Measurements from ENCODE around the gene TDRD3. TPM values are rescaled to one million over a fixed set of nuclear protein-coding genes. Genes with fewer than 3 reads are reported as not detected.
"Not testable (repeated sequence)": the region's sequence is repeated elsewhere in the genome, so short reads cannot be mapped to it uniquely, and the experiment has no call there.

The TDRD3 gene
- polyA plus RNA-seq, 1 of the 3 experiments (the other 2 are of a cell fraction), result 3.8 TPM

GRCh38 chr13:60409574-60410292, 12.7 kb downstream of the TDRD3 start:
- H3K9me2 ChIP-seq; H3K27ac ChIP-seq (ENCODE audit: low read depth in 2 of 2, low read length in 1 of 2); H3K9ac ChIP-seq; H3F3A ChIP-seq (replicated peaks; ENCODE audit: insufficient read depth); CTCF ChIA-PET; H3K4me3 ChIP-seq (ENCODE audit: low read depth in 2 of 2, low read length in 1 of 2); H4K20me1 ChIP-seq (ENCODE audit: insufficient read depth); H3K9me3 ChIP-seq; H3K27me3 ChIP-seq (ENCODE audit: insufficient read depth); H3K4me2 ChIP-seq; POLR2A ChIA-PET; H2AFZ ChIP-seq (ENCODE audit: low read depth); DNase-seq; H3K4me1 ChIP-seq (ENCODE audit: control insufficient read depth in 1 of 2, insufficient read depth in 2 of 2, low read depth in 1 of 2, low read length in 1 of 2); H3K36me3 ChIP-seq (replicated peaks in 1 of 2; ENCODE audit: control insufficient read depth in 1 of 2, insufficient read depth in 2 of 2, low read length in 1 of 2): not testable (repeated sequence)
- 94% methylated on average over 4 of the region's 4 CpGs for whole genome bisulfite sequencing (ENCODE audit: low lambda C conversion rate)
- peaks cover 24% of the 10 kb centered on the region for H3K79me2 ChIP-seq (ENCODE audit: insufficient read depth)

GRCh38 chr13:60410299-60410698, 13.3 kb downstream of the TDRD3 start:
- Histone ChIP-seq H3K4me2 (no peak overlapping the region), H2AFZ (ENCODE audit: low read depth) (no peak overlapping the region), H3K79me2 (ENCODE audit: insufficient read depth) (peaks cover 24% of the 10 kb centered on the region), H3K9me2 (no peaks in the 10 kb centered on the region), H3K4me3 (ENCODE audit: low read depth in 2 of 2, low read length in 1 of 2) (no peak overlapping the region), H3K9ac (no peak overlapping the region), H3F3A (replicated peaks; ENCODE audit: insufficient read depth) (no peaks in the 10 kb centered on the region), H3K9me3 (no peaks in the 10 kb centered on the region), H3K27ac (ENCODE audit: low read depth in 2 of 2, low read length in 1 of 2) (no peak overlapping the region), H3K36me3 (replicated peaks in 1 of 2; ENCODE audit: control insufficient read depth in 1 of 2, insufficient read depth in 2 of 2, low read length in 1 of 2) (no peaks in the 10 kb centered on the region), H3K27me3 (ENCODE audit: insufficient read depth) (no peaks in the 10 kb centered on the region), H3K4me1 (ENCODE audit: control insufficient read depth in 1 of 2, insufficient read depth in 2 of 2, low read depth in 1 of 2, low read length in 1 of 2) (peaks cover 0 to 2% of the 10 kb centered on the region in 2 experiments; a peak in 1 of 4 replicates), H4K20me1 (ENCODE audit: insufficient read depth) (no peaks in the 10 kb centered on the region)
- no peak for DNase-seq
- CTCF ChIA-PET, result interaction anchor here (1.9 kb wide), 1 partner anchor 14 kb away, joined by 6 read pairs; the partner anchor contains the start of gene TDRD3
- POLR2A ChIA-PET, result no interaction called here
- TF ChIP-seq CTCF (IDR thresholded peaks at IDR 0.05), result no peak
- no peak for TF ChIP-seq MAX (IDR thresholded peaks at IDR 0.05; ENCODE audit: low read depth)
- no peak for TF ChIP-seq EP300 (IDR thresholded peaks at IDR 0.05; ENCODE audit: borderline replicate concordance in 1 of 2, low read depth in 1 of 2, low read length in 1 of 2)
- 68% methylated on average over 3 of the region's 3 CpGs for WGBS (ENCODE audit: low lambda C conversion rate)

- no peaks in the 10 kb centered on the region for H3K9me3 ChIP-seq
- DNase-seq, result no peak
- peaks cover 24% of the 10 kb centered on the region for H3K79me2 ChIP-seq (ENCODE audit: insufficient read depth)
- no peak overlapping the region for H3K27ac ChIP-seq (ENCODE audit: low read depth in 2 of 2, low read length in 1 of 2)
- H3F3A ChIP-seq (replicated peaks; ENCODE audit: insufficient read depth), result no peaks in the 10 kb centered on the region
- no peaks in the 10 kb centered on the region for H3K36me3 ChIP-seq (replicated peaks in 1 of 2; ENCODE audit: control insufficient read depth in 1 of 2, insufficient read depth in 2 of 2, low read length in 1 of 2)
- H4K20me1 ChIP-seq (ENCODE audit: insufficient read depth), result no peaks in the 10 kb centered on the region
- CTCF ChIA-PET, result interaction anchor here (1.1 to 1.9 kb wide), 3 partner anchors 16 to 504 kb away, joined by 3 to 6 read pairs (median 5); partner anchors contain the start of gene TDRD3
- WGBS (ENCODE audit: low lambda C conversion rate), result 100% methylated on average over 1 of the region's 1 CpG
- POLR2A ChIA-PET, result no interaction called here
- H3K4me1 ChIP-seq (ENCODE audit: control insufficient read depth in 1 of 2, insufficient read depth in 2 of 2, low read depth in 1 of 2, low read length in 1 of 2), result peaks cover 0 to 2% of the 10 kb centered on the region in 2 experiments; a peak in 1 of 4 replicates
- no peak overlapping the region for H2AFZ ChIP-seq (ENCODE audit: low read depth)
- no peaks in the 10 kb centered on the region for H3K9me2 ChIP-seq
- TF ChIP-seq MXI1 (IDR thresholded peaks at IDR 0.05; ENCODE audit: low read depth, low read length) (no peak), YY1 (IDR thresholded peaks at IDR 0.05; ENCODE audit: low read depth) (no peak), RCOR1 (IDR thresholded peaks at IDR 0.05; ENCODE audit: low read length) (no peak), FOSL2 (IDR thresholded peaks at IDR 0.05; ENCODE audit: borderline replicate concordance, low read depth) (no peak), USF1 (IDR thresholded peaks at IDR 0.05; ENCODE audit: borderline replicate concordance, low read depth) (no peak), EP300 (IDR thresholded peaks at IDR 0.05; ENCODE audit: borderline replicate concordance in 1 of 2, low read depth in 1 of 2, low read length in 1 of 2) (no peak)
- no peak overlapping the region for H3K4me2 ChIP-seq
- no peaks in the 10 kb centered on the region for H3K27me3 ChIP-seq (ENCODE audit: insufficient read depth)
- no peak overlapping the region for H3K4me3 ChIP-seq (ENCODE audit: low read depth in 2 of 2, low read length in 1 of 2)
- no peak overlapping the region for H3K9ac ChIP-seq
Measured at GRCh38 chr13:60411464-60411863, 14.4 kb downstream of the TDRD3 start.
